WTC11 (cell line): ENCODE data around the gene UPF1. TPM values are rescaled to one million over a fixed set of nuclear protein-coding genes. Genes with fewer than 3 reads are reported as not detected.

Experiments used
- ATAC-seq: fragments of 200-7000 bp; cut with Tn5 transposase; 2 replicates; pipeline ENCODE4 v1.10.0; 2021; ENCODE audit warnings: mild to moderate bottlenecking, moderate library complexity
- CTCF ChIA-PET: fragments of 300-600 bp; sonication (Branson Sonifier 250); formaldehyde crosslinking; loops from one replicate; lab custom pipeline; 2021; ENCODE audit warnings: antibody characterized with exemption; lab: Charles Lee
- POLR2A ChIA-PET: fragments of 350-600 bp; sonication (Branson Sonifier 250); formaldehyde crosslinking; loops from one replicate; lab custom pipeline; 2021; ENCODE audit warnings: antibody characterized with exemption; lab: Charles Lee
- DNase-seq: peaks from one replicate; pipeline ENCODE4 v3.0.0; 2021; ENCODE audit warnings: low spot score
- H3K27ac Mint-ChIP-seq: 2 replicates; pipeline ENCODE4 v1.8.0; 2021; ENCODE audit warnings: mixed read lengths
- H3K27me3 Mint-ChIP-seq: 2 replicates; pipeline ENCODE4 v1.8.0; 2021; ENCODE audit warnings: low read depth, mild to moderate bottlenecking, moderate library complexity, mixed read lengths
- H3K36me3 Mint-ChIP-seq: 2 replicates; pipeline ENCODE4 v1.8.0; 2021; ENCODE audit warnings: mixed read lengths
- H3K4me1 Mint-ChIP-seq: 2 replicates; pipeline ENCODE4 v1.8.0; 2022; ENCODE audit warnings: mixed read lengths
- H3K4me3 Mint-ChIP-seq: 2 replicates; pipeline ENCODE4 v1.8.0; 2021; ENCODE audit warnings: mild to moderate bottlenecking, moderate library complexity, mixed read lengths
- H3K9me3 Mint-ChIP-seq: 2 replicates; pipeline ENCODE4 v1.8.0; 2021; ENCODE audit warnings: mixed read lengths
- ARID4B ChIP-seq: sonication (generic); formaldehyde crosslinking; IDR thresholded peaks from 2 replicates; pipeline ENCODE4 v1.8.0; 2023; ENCODE audit warnings: missing genetic modification reagents, mild to moderate bottlenecking, borderline replicate concordance
- ATF3 ChIP-seq: sonication (generic); formaldehyde crosslinking; conservative IDR thresholded peaks from 2 replicates; pipeline ENCODE4 v1.8.1; 2022; ENCODE audit warnings: mild to moderate bottlenecking, missing genetic modification reagents
- FOXK1 ChIP-seq: sonication (generic); formaldehyde crosslinking; IDR thresholded peaks from 2 replicates; pipeline ENCODE4 v1.8.0; 2022; ENCODE audit warnings: mild to moderate bottlenecking, moderate library complexity, missing genetic modification reagents
- KAT7 ChIP-seq: sonication (generic); formaldehyde crosslinking; IDR thresholded peaks from 2 replicates; pipeline ENCODE4 v1.8.1; 2023; ENCODE audit warnings: missing genetic modification reagents, mild to moderate bottlenecking, borderline replicate concordance
- NR1H2 ChIP-seq: sonication (generic); formaldehyde crosslinking; IDR thresholded peaks from 2 replicates; pipeline ENCODE4 v1.9.0; 2021; ENCODE audit warnings: mild to moderate bottlenecking, moderate library complexity, missing genetic modification reagents
- SMAD3 ChIP-seq: sonication (generic); formaldehyde crosslinking; IDR thresholded peaks from 2 replicates; pipeline ENCODE4 v1.8.0; 2022; ENCODE audit warnings: missing genetic modification reagents, mild to moderate bottlenecking, borderline replicate concordance
- TP53 ChIP-seq: sonication (generic); formaldehyde crosslinking; IDR thresholded peaks from 2 replicates; pipeline ENCODE4 v1.8.1; 2023; ENCODE audit warnings: mild to moderate bottlenecking, missing genetic modification reagents
- ZBTB21 ChIP-seq: sonication (generic); formaldehyde crosslinking; IDR thresholded peaks from 2 replicates; pipeline ENCODE4 v1.8.1; 2023; ENCODE audit warnings: mild to moderate bottlenecking, missing genetic modification reagents, borderline replicate concordance
- ZMAT4 ChIP-seq: fragments of 250-450 bp; sonication (Bioruptor Pico); IDR thresholded peaks from 2 replicates; pipeline ENCODE4 v1.9.0; 2021; ENCODE audit warnings: mild to moderate bottlenecking
- ZNF219 ChIP-seq: sonication (generic); formaldehyde crosslinking; IDR thresholded peaks from 2 replicates; pipeline ENCODE4 v1.8.0; 2023; ENCODE audit warnings: missing genetic modification reagents, mild to moderate bottlenecking, borderline replicate concordance
- ZNF232 ChIP-seq: sonication (generic); formaldehyde crosslinking; IDR thresholded peaks from 2 replicates; pipeline ENCODE4 v1.8.0; 2022; ENCODE audit warnings: mild to moderate bottlenecking, missing genetic modification reagents
- ZNF263 ChIP-seq: sonication (generic); formaldehyde crosslinking; IDR thresholded peaks from 2 replicates; pipeline ENCODE4 v1.8.1; 2022; ENCODE audit warnings: low read depth, mild to moderate bottlenecking, moderate library complexity, missing genetic modification reagents
- ZNF281 ChIP-seq: sonication (generic); formaldehyde crosslinking; IDR thresholded peaks from 2 replicates; pipeline ENCODE4 v1.8.0; 2023; ENCODE audit warnings: mild to moderate bottlenecking, missing genetic modification reagents
- ZNF416 ChIP-seq: fragments of 250-450 bp; sonication (Bioruptor Pico); IDR thresholded peaks from 2 replicates; pipeline ENCODE4 v1.9.0; 2021; ENCODE audit warnings: mild to moderate bottlenecking, inconsistent platforms
- total RNA-seq: library from RNA; stranded (reverse); gene quantifications from 3 replicates; pipeline ENCODE4 v1.2.3, GENCODE V29; 2021

UPF1 gene
- total RNA-seq, 1 experiment from 2014 or later: 82.5 TPM

GRCh38 chr19:18904334-18905057 lies 72.7 kb downstream of the UPF1 start (continued):
- TF ChIP-seq ZNF263 (CRISPR knock-in tag): no peak
- TF ChIP-seq, all 79 proteins: peak for 0

- no peak for DNase-seq
- Mint-ChIP-seq H3K4me1 (no peaks in the 10 kb centered on the region), H3K36me3 (peaks cover 12% of the 10 kb centered on the region; the same call in 1 of the 2 replicates), H3K4me3 (no peak overlapping the region)
- ChIA-PET CTCF (interaction anchor here (1.6 kb wide), 1 partner anchor 82 kb away, joined by 4 read pairs; no protein-coding TSS in a partner anchor), POLR2A (no interaction called here)
- TF ChIP-seq ZNF232 (CRISPR knock-in tag) (no peak), KAT7 (CRISPR knock-in tag) (no peak)
- TF ChIP-seq, all 79 proteins: peak for 0
- ATAC-seq: no peak
- Mint-ChIP-seq H3K27me3 (no peaks in the 10 kb centered on the region), H3K9me3 (no peaks in the 10 kb centered on the region), H3K27ac (no peak overlapping the region; the same call in 1 of the 2 replicates)
Observed at GRCh38 chr19:18905058-18905456, 73.3 kb downstream of the UPF1 start.

- H3K4me3 Mint-ChIP-seq: no peak overlapping the region
- H3K27ac Mint-ChIP-seq: peak overlapping the region; percentile 53; the same call in 1 of the 2 replicates
- no peaks in the 10 kb centered on the region for H3K4me1 Mint-ChIP-seq
- H3K9me3 Mint-ChIP-seq: no peaks in the 10 kb centered on the region
- ChIA-PET CTCF (interaction anchor here (1.6 kb wide), 1 partner anchor 81 kb away, joined by 4 read pairs; no protein-coding TSS in a partner anchor), POLR2A (no interaction called here)
- no peak for DNase-seq
- no peaks in the 10 kb centered on the region for H3K27me3 Mint-ChIP-seq
- TF ChIP-seq SMAD3 (CRISPR knock-in tag) (no peak), ZNF263 (CRISPR knock-in tag) (no peak), ZBTB21 (no peak), TP53 (CRISPR knock-in tag) (no peak), ATF3 (CRISPR knock-in tag) (no peak), ZMAT4 (CRISPR knock-in tag) (no peak), NR1H2 (no peak), FOXK1 (no peak), ARID4B (CRISPR knock-in tag) (no peak), ZNF416 (CRISPR knock-in tag) (no peak), ZNF219 (CRISPR knock-in tag) (no peak), ZNF281 (CRISPR knock-in tag) (no peak)
- peaks cover 12% of the 10 kb centered on the region; the same call in 1 of the 2 replicates for H3K36me3 Mint-ChIP-seq
- no peak for ATAC-seq
Observed at GRCh38 chr19:18905513-18906236, 73.9 kb downstream of the UPF1 start.
